OCI-LY1 (cell line): ENCODE data around the gene ZBP1.

Source experiments
- H2AFZ ChIP-seq: fragments of 200-600 bp; sonication (generic), shearing (Covaris generic); 2 replicates; pipeline ENCODE4 v1.6.0; 2014; ENCODE audit warnings: antibody characterized with exemption, mild to moderate bottlenecking, low read length
- H3F3A ChIP-seq: fragments of 200-600 bp; sonication (generic), shearing (Covaris generic); 2 replicates; pipeline ENCODE4 v1.6.0; 2014; ENCODE audit warnings: mild to moderate bottlenecking, antibody characterized with exemption, low read length, moderate library complexity; ENCODE audit not compliant: insufficient read depth
- H3K27ac ChIP-seq: fragments of 200-600 bp; sonication (generic); 2 replicates; pipeline ENCODE4 v1.5.1; 2014; ENCODE audit warnings: low read length, mixed run types, mild to moderate bottlenecking, low read depth; ENCODE audit not compliant: poor library complexity, severe bottlenecking
- H3K27me3 ChIP-seq: fragments of 200-600 bp; sonication (generic); 2 replicates; pipeline ENCODE4 v1.6.0; 2014; ENCODE audit warnings: antibody characterized with exemption, mild to moderate bottlenecking, low read length, moderate library complexity; ENCODE audit not compliant: insufficient read depth
- H3K36me3 ChIP-seq: fragments of 200-600 bp; sonication (generic); 2 replicates; pipeline ENCODE4 v1.6.1; 2014; ENCODE audit warnings: mild to moderate bottlenecking, antibody characterized with exemption, low read length, moderate library complexity, mixed read lengths; ENCODE audit not compliant: insufficient read depth
- H3K4me1 ChIP-seq: fragments of 200-600 bp; sonication (generic); 2 replicates; pipeline ENCODE4 v1.5.1; 2014; ENCODE audit warnings: mild to moderate bottlenecking, low read length, moderate library complexity; ENCODE audit not compliant: insufficient read depth, severe bottlenecking
- H3K4me2 ChIP-seq: fragments of 200-600 bp; sonication (generic), shearing (Covaris generic); 2 replicates; pipeline ENCODE4 v1.6.1; 2014; ENCODE audit warnings: low read length
- H3K4me3 ChIP-seq: fragments of 200-600 bp; sonication (generic); 2 replicates; pipeline ENCODE4 v1.5.1; 2014; ENCODE audit warnings: low read length, low read depth, mild to moderate bottlenecking, mixed read lengths; ENCODE audit not compliant: poor library complexity, severe bottlenecking
- H3K79me2 ChIP-seq: fragments of 200-600 bp; shearing (Covaris generic); 2 replicates; pipeline ENCODE4 v1.6.1; 2016; ENCODE audit warnings: mixed run types, low read length, mixed read lengths; ENCODE audit not compliant: insufficient read depth
- H3K9ac ChIP-seq: fragments of 200-600 bp; sonication (generic), shearing (Covaris generic); 2 replicates; pipeline ENCODE4 v1.6.1; 2014; ENCODE audit warnings: mild to moderate bottlenecking, low read length, mixed read lengths
- H3K9me2 ChIP-seq: fragments of 200-600 bp; sonication (generic), shearing (Covaris generic); 2 replicates; pipeline ENCODE4 v1.6.1; 2014; ENCODE audit warnings: low read depth, mild to moderate bottlenecking, low read length, mixed read lengths
- H3K9me3 ChIP-seq: fragments of 200-600 bp; shearing (Covaris generic); 2 replicates; pipeline ENCODE4 v1.6.1; 2014; ENCODE audit warnings: low read length, mixed read lengths
- H4K20me1 ChIP-seq: fragments of 200-600 bp; sonication (generic), shearing (Covaris generic); 2 replicates; pipeline ENCODE4 v1.6.0; 2016; ENCODE audit warnings: mild to moderate bottlenecking, low read length; ENCODE audit not compliant: insufficient read depth
- EZH2 ChIP-seq: fragments of 200-600 bp; sonication (generic), shearing (Covaris generic); IDR thresholded peaks from 2 replicates; pipeline ENCODE4 v1.8.0; 2017; ENCODE audit warnings: borderline replicate concordance, mixed run types, mild to moderate bottlenecking, antibody characterized with exemption, low read length, moderate library complexity, mixed read lengths
- TF ChIP-seq, protein P1 (sequence below): fragments of 200-600 bp; sonication (generic), shearing (Covaris generic); IDR thresholded peaks from 2 replicates; pipeline ENCODE4 v1.5.1; 2017; ENCODE audit warnings: mild to moderate bottlenecking, antibody characterized with exemption, low read length, moderate library complexity, mixed read lengths

ZBP1 gene

DNA sequence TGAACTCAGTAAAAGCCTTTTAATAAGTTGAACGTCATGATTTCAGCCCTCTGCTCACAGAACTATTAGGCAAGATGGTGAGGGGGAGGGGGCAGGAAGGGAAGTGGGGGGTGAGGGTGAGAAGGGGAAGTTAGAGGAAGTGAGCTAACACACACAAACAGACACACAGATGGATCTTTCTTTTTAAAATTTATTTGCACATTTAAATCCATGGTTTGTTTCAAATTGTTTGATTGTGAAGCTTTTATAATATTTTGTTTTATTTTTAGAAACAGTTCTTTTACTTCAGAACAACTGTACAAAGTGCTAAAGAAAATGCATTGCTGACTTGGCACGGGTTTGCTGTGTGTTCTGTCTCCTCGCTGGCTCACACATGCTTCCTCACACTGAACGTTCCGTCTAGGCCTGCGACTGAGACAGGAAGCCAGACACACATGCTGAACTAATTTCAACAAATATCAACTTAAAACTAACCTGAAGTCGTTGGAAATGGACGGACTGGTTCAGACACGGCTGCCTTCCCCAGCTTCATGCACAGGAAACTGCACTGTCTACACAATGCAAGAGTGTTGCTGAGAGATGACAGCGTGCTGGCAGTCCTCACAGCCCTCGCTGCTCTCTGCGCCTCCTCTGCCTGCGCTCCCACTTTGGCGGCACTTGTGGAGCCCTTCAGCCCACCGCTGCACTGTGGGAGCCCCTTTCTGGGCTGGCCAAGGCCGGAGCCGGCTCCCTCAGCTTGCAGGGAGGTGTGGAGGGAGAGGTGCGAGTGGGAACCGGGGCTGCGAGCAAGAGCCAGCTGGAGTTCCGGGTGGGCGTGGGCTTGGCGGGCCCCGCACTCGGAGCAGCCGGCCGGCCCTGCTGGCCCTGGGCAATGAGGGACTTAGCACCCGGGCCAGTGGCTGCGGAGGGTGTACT is 8.1 kb upstream of the ZBP1 start:
- no peak overlapping the region for H3K4me3 ChIP-seq
- no peaks in the 10 kb centered on the region for H3K9me2 ChIP-seq
- H3K9me3 ChIP-seq: no peaks in the 10 kb centered on the region
- no peaks in the 10 kb centered on the region for H4K20me1 ChIP-seq
- H3K9ac ChIP-seq: no peak overlapping the region
- peak overlapping the region; percentile 52 for H3K27ac ChIP-seq
- H3K79me2 ChIP-seq: no peaks in the 10 kb centered on the region
- peaks cover 16% of the 10 kb centered on the region; the same call in 1 of the 2 replicates for H3K27me3 ChIP-seq
- no peaks in the 10 kb centered on the region for H3K36me3 ChIP-seq
- peak overlapping the region; percentile 21; the same call in 1 of the 2 replicates for H3K4me2 ChIP-seq
- H3K4me1 ChIP-seq: peaks cover 12% of the 10 kb centered on the region
- no peaks in the 10 kb centered on the region for H3F3A ChIP-seq
- no peak overlapping the region for H2AFZ ChIP-seq
- TF ChIP-seq, protein P1, sequence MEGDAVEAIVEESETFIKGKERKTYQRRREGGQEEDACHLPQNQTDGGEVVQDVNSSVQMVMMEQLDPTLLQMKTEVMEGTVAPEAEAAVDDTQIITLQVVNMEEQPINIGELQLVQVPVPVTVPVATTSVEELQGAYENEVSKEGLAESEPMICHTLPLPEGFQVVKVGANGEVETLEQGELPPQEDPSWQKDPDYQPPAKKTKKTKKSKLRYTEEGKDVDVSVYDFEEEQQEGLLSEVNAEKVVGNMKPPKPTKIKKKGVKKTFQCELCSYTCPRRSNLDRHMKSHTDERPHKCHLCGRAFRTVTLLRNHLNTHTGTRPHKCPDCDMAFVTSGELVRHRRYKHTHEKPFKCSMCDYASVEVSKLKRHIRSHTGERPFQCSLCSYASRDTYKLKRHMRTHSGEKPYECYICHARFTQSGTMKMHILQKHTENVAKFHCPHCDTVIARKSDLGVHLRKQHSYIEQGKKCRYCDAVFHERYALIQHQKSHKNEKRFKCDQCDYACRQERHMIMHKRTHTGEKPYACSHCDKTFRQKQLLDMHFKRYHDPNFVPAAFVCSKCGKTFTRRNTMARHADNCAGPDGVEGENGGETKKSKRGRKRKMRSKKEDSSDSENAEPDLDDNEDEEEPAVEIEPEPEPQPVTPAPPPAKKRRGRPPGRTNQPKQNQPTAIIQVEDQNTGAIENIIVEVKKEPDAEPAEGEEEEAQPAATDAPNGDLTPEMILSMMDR: no peak
- no peak for TF ChIP-seq EZH2

DNA sequence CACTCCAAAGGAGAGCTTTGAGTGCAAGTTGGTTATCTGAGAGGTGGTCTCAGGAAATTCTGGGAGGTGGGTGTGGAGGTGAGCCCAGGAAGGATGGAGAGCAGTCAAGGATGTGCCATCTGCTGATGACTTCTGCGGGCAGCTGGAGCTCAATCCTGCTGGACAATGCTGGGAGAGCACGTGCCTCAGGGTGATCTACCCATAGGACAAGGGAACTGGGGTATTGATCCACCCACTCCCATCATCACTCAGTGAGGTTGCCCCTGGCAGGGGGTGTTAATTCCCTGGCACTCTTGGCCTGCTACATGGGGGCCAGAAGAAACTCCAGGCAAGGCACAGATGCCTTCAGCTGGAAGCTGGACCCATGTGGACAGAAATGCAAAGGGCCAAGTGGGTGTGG is 7.1 kb upstream of the ZBP1 start:
- Histone ChIP-seq H3K9me2 (no peaks in the 10 kb centered on the region), H3K9ac (no peak overlapping the region), H2AFZ (no peak overlapping the region), H3K27ac (no peak overlapping the region), H4K20me1 (no peaks in the 10 kb centered on the region), H3K4me1 (peaks cover 12% of the 10 kb centered on the region), H3K27me3 (peaks cover 16% of the 10 kb centered on the region; the same call in 1 of the 2 replicates), H3K4me3 (no peak overlapping the region), H3K36me3 (no peaks in the 10 kb centered on the region), H3K4me2 (no peak overlapping the region), H3F3A (no peaks in the 10 kb centered on the region), H3K9me3 (no peaks in the 10 kb centered on the region), H3K79me2 (no peaks in the 10 kb centered on the region)
- TF ChIP-seq, protein P1: no peak
- TF ChIP-seq EZH2: no peak

DNA sequence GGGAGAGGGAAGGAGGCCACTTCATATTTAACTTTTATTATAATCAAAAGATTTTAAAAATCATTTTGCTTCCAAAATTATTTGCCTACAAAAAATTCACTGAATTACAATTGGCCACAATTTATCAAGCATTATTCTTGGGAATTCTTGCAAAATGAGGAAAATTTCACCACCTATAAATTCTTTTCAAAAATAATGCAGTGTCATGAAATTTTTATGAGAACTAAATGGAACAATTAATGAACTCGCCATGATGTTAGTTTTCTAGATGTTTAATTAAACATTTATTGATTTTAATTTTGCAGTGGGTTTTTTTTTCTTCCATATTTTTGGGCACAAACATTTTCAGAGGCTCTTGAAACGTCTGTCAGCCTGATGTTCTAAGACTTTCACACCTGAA is 5.8 kb upstream of the ZBP1 start:
- TF ChIP-seq EZH2: no peak
- TF ChIP-seq, protein P1: no peak
- Histone ChIP-seq H3K9ac (no peak overlapping the region), H3K9me2 (no peaks in the 10 kb centered on the region), H3K4me3 (no peak overlapping the region), H4K20me1 (no peaks in the 10 kb centered on the region), H3K4me1 (peaks cover 12% of the 10 kb centered on the region), H3K27me3 (peaks cover 21% of the 10 kb centered on the region; the same call in 1 of the 2 replicates), H3F3A (no peaks in the 10 kb centered on the region), H3K27ac (no peak overlapping the region), H3K4me2 (no peak overlapping the region), H3K9me3 (no peaks in the 10 kb centered on the region), H3K36me3 (no peaks in the 10 kb centered on the region), H2AFZ (no peak overlapping the region), H3K79me2 (no peaks in the 10 kb centered on the region)
